HG03521 (cell line): ENCODE results near the gene SORCS2.

ENCODE experiments used
- ATAC-seq: cut with Tn5 transposase; IDR thresholded peaks from one replicate; pipeline ENCODE4 v1.9.1; 2021; ENCODE audit warnings: mild to moderate bottlenecking, moderate library complexity; ENCODE audit not compliant: unreplicated experiment

Gene SORCS2

GRCh38 chr4:7761312-7761711, 569.0 kb downstream of the SORCS2 start:
- no peak for ATAC-seq

- ATAC-seq: peak; percentile 83
These were observed 569.4 kb downstream of the SORCS2 start for GRCh38 chr4:7761720-7762119.

GRCh38 chr4:7762376-7763030, 570.2 kb downstream of the SORCS2 start:
- no peak for ATAC-seq

- ATAC-seq: no peak
These were observed 570.8 kb downstream of the SORCS2 start for GRCh38 chr4:7763106-7763505.

- ATAC-seq: no peak
These were observed 571.5 kb downstream of the SORCS2 start for GRCh38 chr4:7763788-7764187.

GRCh38 chr4:7764466-7764865, 572.1 kb downstream of the SORCS2 start:
- ATAC-seq: no peak

- no peak for ATAC-seq
These were observed 573.3 kb downstream of the SORCS2 start for GRCh38 chr4:7765666-7766065.

GRCh38 chr4:7766086-7766485, 573.7 kb downstream of the SORCS2 start:
- ATAC-seq: no peak

- ATAC-seq: no peak
These were observed 574.5 kb downstream of the SORCS2 start for GRCh38 chr4:7766661-7767345.

- ATAC-seq: no peak
These were observed 575.2 kb downstream of the SORCS2 start for GRCh38 chr4:7767526-7767925.

- ATAC-seq: no peak
These were observed 575.6 kb downstream of the SORCS2 start for GRCh38 chr4:7767966-7768365.

GRCh38 chr4:7768736-7769135, 576.4 kb downstream of the SORCS2 start:
- no peak for ATAC-seq

GRCh38 chr4:7769396-7770223, 577.3 kb downstream of the SORCS2 start:
- no peak for ATAC-seq

- ATAC-seq: no peak
These were observed 578.1 kb downstream of the SORCS2 start for GRCh38 chr4:7770224-7771050.

GRCh38 chr4:7771056-7771455, 578.7 kb downstream of the SORCS2 start:
- ATAC-seq: no peak

- peak; percentile 84 for ATAC-seq
These were observed 579.5 kb downstream of the SORCS2 start for GRCh38 chr4:7771541-7772507.

GRCh38 chr4:7772711-7773385, 580.5 kb downstream of the SORCS2 start:
- ATAC-seq: no peak

GRCh38 chr4:7773401-7774180, 581.3 kb downstream of the SORCS2 start:
- ATAC-seq: no peak
